Kidney (tissue), 14 donors: ENCODE data around the gene FRMD4A. TPM values are rescaled to one million over a fixed set of nuclear protein-coding genes. Genes with fewer than 3 reads are reported as not detected.
A peak's percentile ranks its signal among the peaks of the same experiment; 100 is the strongest.

Experiments used
- DNase-seq, 5 donors: peaks; one replicate each; pipeline ENCODE4 v3.0.0-alpha.2; 2013 to 2020
- FAIRE-seq: peaks from 2 replicates; lab custom pipeline; 2012; peaks lifted over from hg19 to GRCh38; lab: Jason Lieb, UNC
- H3K27ac ChIP-seq, 2 donors: one replicate each; pipeline ENCODE4 v1.7.0; 2013; ENCODE audit warnings: low read depth in 2 of 2, low read length in 2 of 2, inconsistent platforms in 1 of 2
- H3K27me3 ChIP-seq: one replicate; pipeline ENCODE4 v1.7.1; 2013; ENCODE audit warnings: low read length, inconsistent platforms; ENCODE audit not compliant: control insufficient read depth, insufficient read depth
- H3K36me3 ChIP-seq, 3 donors: one replicate each; pipeline versions ENCODE4 v1.7.0 to v1.7.1; 2013; ENCODE audit warnings: low read length in 3 of 3, control low read depth in 1 of 3, inconsistent platforms in 1 of 3; ENCODE audit not compliant: insufficient read depth in 3 of 3, control insufficient read depth in 2 of 3
- H3K4me1 ChIP-seq, 3 donors: one replicate each; pipeline versions ENCODE4 v1.7.0 to v1.7.1; 2013; ENCODE audit warnings: low read length in 3 of 3, inconsistent platforms in 1 of 3, low read depth in 1 of 3; ENCODE audit not compliant: control insufficient read depth in 2 of 3, insufficient read depth in 2 of 3
- H3K4me3 ChIP-seq, 3 donors: one replicate each; pipeline versions ENCODE4 v1.7.0 to v1.8.1; 2013; ENCODE audit warnings: low read length in 3 of 3, control low read depth in 1 of 3, inconsistent platforms in 1 of 3
- H3K9ac ChIP-seq, 3 donors: one replicate each; pipeline versions ENCODE4 v1.7.0 to v1.7.1; 2013; ENCODE audit warnings: low read length in 3 of 3, control low read depth in 1 of 3, inconsistent platforms in 1 of 3
- H3K9me3 ChIP-seq, 3 donors: one replicate each; pipeline versions ENCODE4 v1.7.0 to v1.7.1; 2013; ENCODE audit warnings: low read length in 3 of 3, control low read depth in 1 of 3, inconsistent platforms in 1 of 3; ENCODE audit not compliant: control insufficient read depth in 2 of 3, insufficient read depth in 1 of 3
- CTCF ChIP-seq: IDR thresholded peaks from 3 replicates; pipeline ENCODE4 v1.5.1; 2012; ENCODE audit warnings: mild to moderate bottlenecking, moderate library complexity, borderline replicate concordance; ENCODE audit not compliant: insufficient read depth; ENCODE audit errors: extremely low read depth
- intact Hi-C: fragments of 100-400 bp; cut with DNase I; formaldehyde crosslinking; loops from one replicate; pipeline ENCODE4 v1.11.1; 2022
- polyA plus RNA-seq: library from polyadenylated mRNA; stranded (reverse); fragments of 350-450 nt; fragmentation: Illumina TruSeq; extraction: RNeasy Lipid Tissue Mini Kit (QIAGEN cat#74804); gene quantifications from one replicate; pipeline ENCODE4 v1.2.3, GENCODE V29; 2014; ENCODE audit warnings: low read depth, low replicate concordance; ENCODE audit not compliant: insufficient read depth
- total RNA-seq: library from RNA; stranded (reverse); fragmentation: NEBNext Ultra II Directional; extraction: Animal tissue kit (Norgen Biotek cat#: 25700); gene quantifications from one replicate; pipeline ENCODE4 v1.2.1, GENCODE V29; 2021
- donor health status: control.
- donor health status: control.
- donor health status: control.
- donor health status: control.
- donor health status: control.
- donor health status: DM: yes; HTN: yes; CAD: no.
- donor health status: Normal renal cell carcinoma (clear cell type).

Gene FRMD4A
- total and polyA plus RNA-seq, 2 donors from 2014 or later, result 16.0 to 68.2 TPM

DNA sequence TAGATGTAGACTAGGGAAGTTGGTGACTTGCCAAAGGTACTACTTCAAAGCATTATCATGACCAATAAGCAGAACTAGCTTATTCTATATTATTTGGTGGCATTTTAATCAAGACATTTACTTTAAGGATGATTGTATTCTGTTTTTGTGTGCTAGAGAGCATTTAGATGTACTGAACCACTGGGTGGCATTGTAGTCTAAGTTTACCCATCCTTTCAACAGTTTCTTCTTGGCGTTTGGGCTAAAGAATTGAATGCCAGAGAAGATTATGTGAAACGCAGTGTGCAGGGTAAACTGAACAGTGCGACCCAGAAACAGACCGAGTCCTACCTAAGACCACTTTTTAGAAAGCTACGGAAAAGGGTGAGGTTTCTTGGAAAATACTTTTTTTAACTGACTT lies 717.2 kb downstream of the FRMD4A start:
- DNase-seq, result peak in 2 of 5 donors; percentile 69 to 79
- intact Hi-C loops, result no loop called here
- FAIRE-seq, result no peak
- peak; percentile 39 for TF ChIP-seq CTCF
- Histone ChIP-seq H3K4me3 (no peak overlapping the region), H3K36me3 (peaks cover 3 to 44% (median 24%) of the 10 kb centered on the region in 3 donors), H3K27me3 (no peaks in the 10 kb centered on the region), H3K4me1 (no peaks in the 10 kb centered on the region), H3K9me3 (no peaks in the 10 kb centered on the region), H3K9ac (no peak overlapping the region), H3K27ac (no peak overlapping the region)

GRCh38 chr10:13612654-13613373 lies 717.9 kb downstream of the FRMD4A start:
- H3K36me3 ChIP-seq, result peaks cover 3 to 42% (median 27%) of the 10 kb centered on the region in 3 donors
- intact Hi-C loops, result no loop called here

GRCh38 chr10:13608246-13608853 lies 722.4 kb downstream of the FRMD4A start:
- no peak overlapping the region for H3K4me3 ChIP-seq
- H3K4me1 ChIP-seq, result no peaks in the 10 kb centered on the region
- FAIRE-seq, result no peak
- H3K27ac ChIP-seq, result no peak overlapping the region
- peaks cover 3 to 28% (median 24%) of the 10 kb centered on the region in 3 donors for H3K36me3 ChIP-seq
- no peak for DNase-seq
- H3K9ac ChIP-seq, result peak overlapping the region in 1 of 3 donors; percentile 10
- H3K9me3 ChIP-seq, result no peaks in the 10 kb centered on the region
- intact Hi-C loops, result no loop called here
- no peaks in the 10 kb centered on the region for H3K27me3 ChIP-seq
- TF ChIP-seq CTCF, result no peak

More at GRCh38 chr10:13612654-13613373, 717.9 kb downstream of the FRMD4A start:
- Histone ChIP-seq H3K27me3 (no peaks in the 10 kb centered on the region), H3K9ac (no peak overlapping the region), H3K27ac (no peak overlapping the region), H3K4me3 (no peak overlapping the region), H3K9me3 (no peaks in the 10 kb centered on the region), H3K4me1 (no peaks in the 10 kb centered on the region)
- no peak for FAIRE-seq
- DNase-seq, result no peak
- TF ChIP-seq CTCF, result no peak
